Suprapubic skin (tissue), 4 donors: ENCODE data around the gene C1QTNF9.

Source experiments
- POLR2A ChIP-seq, 2 donors: fragments of 450-650 bp; IDR thresholded peaks; one replicate each; pipeline ENCODE4 v1.6.1; 2017; ENCODE audit warnings: antibody characterized with exemption in 2 of 2, mild to moderate bottlenecking in 2 of 2, moderate library complexity in 2 of 2
- POLR2AphosphoS5 ChIP-seq, 3 donors: sonication (generic); formaldehyde crosslinking; IDR thresholded peaks; one replicate each; pipeline ENCODE4 v1.6.1; 2017; ENCODE audit warnings: antibody characterized with exemption in 3 of 3
- TF ChIP-seq, protein P1 (sequence below), 2 donors: fragments of 200-600 bp in 1 of 2; fragments of 450-650 bp in 1 of 2; sonication (generic) in 1 of 2; IDR thresholded peaks; one replicate each; pipeline ENCODE4 v1.5.1; 2016 to 2019; ENCODE audit warnings: antibody characterized with exemption in 2 of 2, mild to moderate bottlenecking in 1 of 2, moderate library complexity in 1 of 2

DNA sequence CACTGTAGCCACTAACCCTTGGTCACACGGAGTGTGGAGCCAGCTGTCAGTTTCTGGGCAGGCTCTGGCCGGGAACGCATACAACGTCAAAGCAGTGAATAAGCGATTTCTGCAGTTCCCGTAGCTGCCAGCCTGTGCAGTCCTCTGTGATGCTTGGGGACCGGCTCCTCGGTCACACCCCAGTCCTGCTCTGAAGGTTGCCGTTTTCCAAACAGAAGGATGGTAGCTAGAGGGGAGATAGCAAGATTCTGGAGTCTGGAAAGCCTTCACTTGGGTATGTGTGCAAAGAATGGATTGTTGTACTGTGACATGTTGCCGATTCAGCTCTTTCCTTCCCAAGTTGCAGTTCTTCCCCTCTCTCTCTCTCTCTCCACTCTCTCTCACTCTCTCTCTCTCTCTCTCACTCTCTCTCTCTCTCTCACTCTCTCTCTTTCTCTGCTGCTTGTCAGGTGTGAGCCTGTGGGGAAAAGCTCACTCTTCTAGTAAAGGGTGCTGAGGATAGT lies 38.7 kb upstream of the C1QTNF9 start:
- TF ChIP-seq, protein P1, sequence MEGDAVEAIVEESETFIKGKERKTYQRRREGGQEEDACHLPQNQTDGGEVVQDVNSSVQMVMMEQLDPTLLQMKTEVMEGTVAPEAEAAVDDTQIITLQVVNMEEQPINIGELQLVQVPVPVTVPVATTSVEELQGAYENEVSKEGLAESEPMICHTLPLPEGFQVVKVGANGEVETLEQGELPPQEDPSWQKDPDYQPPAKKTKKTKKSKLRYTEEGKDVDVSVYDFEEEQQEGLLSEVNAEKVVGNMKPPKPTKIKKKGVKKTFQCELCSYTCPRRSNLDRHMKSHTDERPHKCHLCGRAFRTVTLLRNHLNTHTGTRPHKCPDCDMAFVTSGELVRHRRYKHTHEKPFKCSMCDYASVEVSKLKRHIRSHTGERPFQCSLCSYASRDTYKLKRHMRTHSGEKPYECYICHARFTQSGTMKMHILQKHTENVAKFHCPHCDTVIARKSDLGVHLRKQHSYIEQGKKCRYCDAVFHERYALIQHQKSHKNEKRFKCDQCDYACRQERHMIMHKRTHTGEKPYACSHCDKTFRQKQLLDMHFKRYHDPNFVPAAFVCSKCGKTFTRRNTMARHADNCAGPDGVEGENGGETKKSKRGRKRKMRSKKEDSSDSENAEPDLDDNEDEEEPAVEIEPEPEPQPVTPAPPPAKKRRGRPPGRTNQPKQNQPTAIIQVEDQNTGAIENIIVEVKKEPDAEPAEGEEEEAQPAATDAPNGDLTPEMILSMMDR (IDR thresholded peaks at IDR 0.05): no peak
- TF ChIP-seq POLR2A (IDR thresholded peaks at IDR 0.05) (no peak), POLR2AphosphoS5 (IDR thresholded peaks at IDR 0.05) (no peak)
